NT2/D1 (cell line): Measurements from ENCODE around the gene PANK2.

Experiments
- SUZ12 ChIP-seq: IDR thresholded peaks from 2 replicates; pipeline ENCODE4 v1.6.1; 2011; ENCODE audit not compliant: insufficient read length, insufficient read depth; ENCODE audit errors: extremely low read depth
- ZNF274 ChIP-seq: IDR thresholded peaks from 2 replicates; pipeline ENCODE4 v1.6.1; 2011; ENCODE audit warnings: mild to moderate bottlenecking, low read depth, low read length

- TF ChIP-seq SUZ12 (no peak), ZNF274 (no peak)
These were observed 23.9 kb upstream of the PANK2 start for GRCh38 chr20:3865152-3865886.
